Tibial artery (tissue), 4 donors: ENCODE measurements around the gene DHRS13.
"Not testable (repeated sequence)": the region's sequence is repeated elsewhere in the genome, so short reads cannot be mapped to it uniquely, and the experiment has no call there.

Experiments
- DNase-seq, 2 donors: peaks; one replicate each; pipeline ENCODE4 v3.0.0-alpha.2; 2019
- H3K27ac ChIP-seq, 2 donors: fragments of 200-600 bp; sonication (generic) in 1 of 2; 1 replicate in 1 of 2; 2 replicates in 1 of 2; pipeline ENCODE4 v1.5.1; 2018 to 2019; ENCODE audit warnings: mild to moderate bottlenecking in 1 of 2
- H3K27me3 ChIP-seq, 2 donors: fragments of 200-600 bp; sonication (generic) in 1 of 2; one replicate each; pipeline versions ENCODE4 v1.5.1 to v1.6.0; 2016 to 2019
- H3K36me3 ChIP-seq, 3 donors: fragments of 200-600 bp; sonication (generic) in 2 of 3; one replicate each; pipeline ENCODE4 v1.5.1; 2016 to 2019; ENCODE audit warnings: mild to moderate bottlenecking in 2 of 3
- H3K4me1 ChIP-seq, 4 donors: fragments of 200-600 bp; sonication (generic) in 2 of 4; 1 replicate in 3 of 4; 2 replicates in 1 of 4; pipeline ENCODE4 v1.5.1; 2016 to 2019
- H3K4me3 ChIP-seq, 2 donors: fragments of 200-600 bp; sonication (generic) in 1 of 2; 1 replicate in 1 of 2; 2 replicates in 1 of 2; pipeline ENCODE4 v1.5.1; 2018 to 2019; ENCODE audit warnings: mild to moderate bottlenecking in 2 of 2
- H3K9me3 ChIP-seq, 3 donors: fragments of 200-600 bp; sonication (generic) in 1 of 3; one replicate each; pipeline ENCODE4 v1.5.1; 2016 to 2019
- CTCF ChIP-seq, 2 experiments: fragments of 200-600 bp in 1 of 2; fragments of 450-650 bp in 1 of 2; IDR thresholded peaks; one replicate each; pipeline ENCODE4 v1.5.1; 2017 to 2019; ENCODE audit warnings: antibody characterized with exemption in 2 of 2, mild to moderate bottlenecking in 1 of 2, moderate library complexity in 1 of 2
- intact Hi-C: fragments of 100-400 bp; cut with DNase I; formaldehyde crosslinking; loops from one replicate; pipeline ENCODE4 v1.15.0; 2023; ENCODE audit warnings: low total_unique reads

DHRS13 gene

GRCh38 chr17:28907709-28908475 is 5.0 kb upstream of the DHRS13 start:
- Histone ChIP-seq H3K27ac (peak overlapping the region; percentile 75 to 77), H3K4me1 (peaks cover 0 to 21% (median 17%) of the 10 kb centered on the region in 4 donors), H3K9me3 (no peaks in the 10 kb centered on the region), H3K27me3 (no peaks in the 10 kb centered on the region), H3K4me3 (no peak overlapping the region), H3K36me3 (peaks cover 42 to 76% (median 68%) of the 10 kb centered on the region in 3 donors)
- intact Hi-C loops, result loop anchor here (10.0 kb wide), 1 partner anchor 63 kb away; the partner anchor contains the start of gene FAM222B
- TF ChIP-seq CTCF (IDR thresholded peaks at IDR 0.05), result no peak
- DNase-seq, result no peak

GRCh38 chr17:28906706-28907438 is 4.0 kb upstream of the DHRS13 start:
- no peak for TF ChIP-seq CTCF (IDR thresholded peaks at IDR 0.05)
- intact Hi-C loops, result loop anchor here (10.0 kb wide), 1 partner anchor 62 kb away; the partner anchor contains the start of gene FAM222B
- H3K36me3 ChIP-seq, result peaks cover 31 to 66% (median 58%) of the 10 kb centered on the region in 3 donors
- DNase-seq, result no peak
- peaks cover 0 to 26% (median 21%) of the 10 kb centered on the region in 4 donors for H3K4me1 ChIP-seq
- peak overlapping the region in 1 of 2 donors; percentile 77 for H3K27ac ChIP-seq
- H3K4me3 ChIP-seq, result no peak overlapping the region
- no peaks in the 10 kb centered on the region for H3K9me3 ChIP-seq
- no peaks in the 10 kb centered on the region for H3K27me3 ChIP-seq

GRCh38 chr17:28906276-28906675 is 3.4 kb upstream of the DHRS13 start:
- intact Hi-C loops, result loop anchor here (10.0 kb wide), 1 partner anchor 61 kb away; the partner anchor contains the start of gene FAM222B
- Histone ChIP-seq H3K36me3 (peaks cover 25 to 60% (median 52%) of the 10 kb centered on the region in 3 donors), H3K27ac (no peak overlapping the region)

GRCh38 chr17:28904800-28905199 is 1.9 kb upstream of the DHRS13 start:
- H3K9me3 ChIP-seq, result no peaks in the 10 kb centered on the region
- no peak overlapping the region for H3K27ac ChIP-seq
- TF ChIP-seq CTCF (IDR thresholded peaks at IDR 0.05), result no peak
- peaks cover 11 to 45% (median 37%) of the 10 kb centered on the region in 3 donors for H3K36me3 ChIP-seq
- intact Hi-C loops, result loop anchor here (10.0 kb wide), 1 partner anchor 60 kb away; the partner anchor contains the start of gene FAM222B
- H3K27me3 ChIP-seq, result no peaks in the 10 kb centered on the region
- no peak overlapping the region for H3K4me3 ChIP-seq
- peaks cover 0 to 37% (median 22%) of the 10 kb centered on the region in 4 donors for H3K4me1 ChIP-seq
- DNase-seq, result no peak

More at GRCh38 chr17:28906276-28906675, 3.4 kb upstream of the DHRS13 start:
- no peak overlapping the region for H3K4me3 ChIP-seq
- H3K9me3 ChIP-seq, result no peaks in the 10 kb centered on the region
- peaks cover 0 to 32% (median 22%) of the 10 kb centered on the region in 4 donors for H3K4me1 ChIP-seq
- TF ChIP-seq CTCF (IDR thresholded peaks at IDR 0.05), result no peak
- H3K27me3 ChIP-seq, result no peaks in the 10 kb centered on the region
- no peak for DNase-seq

- H3K36me3 ChIP-seq, result peaks cover 4 to 32% (median 28%) of the 10 kb centered on the region in 3 donors
- H3K4me3 ChIP-seq, H3K9me3 ChIP-seq, H3K27me3 ChIP-seq, DNase-seq, H3K27ac ChIP-seq: not testable (repeated sequence)
- H3K4me1 ChIP-seq, result peaks cover 0 to 35% (median 15%) of the 10 kb centered on the region in 4 donors
- intact Hi-C loops, result loop anchor here (10.0 kb wide), 1 partner anchor 59 kb away; the partner anchor contains the start of gene FAM222B
These were observed 615 bp upstream of the DHRS13 start for GRCh38 chr17:28903546-28903841.
